ENCODE measurements around the gene KLHL29.
"Not testable (repeated sequence)": the region's sequence is repeated elsewhere in the genome, so short reads cannot be mapped to it uniquely, and the experiment has no call there.

The KLHL29 gene

DNA sequence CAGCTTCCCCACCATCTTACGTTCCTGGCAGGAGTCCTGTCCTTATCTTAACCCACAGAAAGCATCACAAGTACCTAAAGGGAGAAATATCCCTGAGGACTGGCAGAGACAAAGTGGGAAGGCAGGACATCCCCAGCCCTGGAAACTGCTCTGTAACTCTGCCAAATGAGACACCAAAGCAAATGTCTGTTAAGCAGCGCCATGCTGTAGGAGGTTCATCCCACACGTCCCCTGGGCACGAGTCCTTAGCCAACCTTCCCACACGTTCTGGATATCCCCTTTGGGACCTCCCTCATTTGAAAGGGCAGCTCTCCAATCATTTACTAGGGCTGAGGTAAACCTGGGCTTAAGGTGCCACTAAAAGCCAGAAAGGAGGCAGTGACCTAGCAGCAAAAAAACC, 334.7 kb downstream of the KLHL29 start:
- TF ChIP-seq, protein P1, sequence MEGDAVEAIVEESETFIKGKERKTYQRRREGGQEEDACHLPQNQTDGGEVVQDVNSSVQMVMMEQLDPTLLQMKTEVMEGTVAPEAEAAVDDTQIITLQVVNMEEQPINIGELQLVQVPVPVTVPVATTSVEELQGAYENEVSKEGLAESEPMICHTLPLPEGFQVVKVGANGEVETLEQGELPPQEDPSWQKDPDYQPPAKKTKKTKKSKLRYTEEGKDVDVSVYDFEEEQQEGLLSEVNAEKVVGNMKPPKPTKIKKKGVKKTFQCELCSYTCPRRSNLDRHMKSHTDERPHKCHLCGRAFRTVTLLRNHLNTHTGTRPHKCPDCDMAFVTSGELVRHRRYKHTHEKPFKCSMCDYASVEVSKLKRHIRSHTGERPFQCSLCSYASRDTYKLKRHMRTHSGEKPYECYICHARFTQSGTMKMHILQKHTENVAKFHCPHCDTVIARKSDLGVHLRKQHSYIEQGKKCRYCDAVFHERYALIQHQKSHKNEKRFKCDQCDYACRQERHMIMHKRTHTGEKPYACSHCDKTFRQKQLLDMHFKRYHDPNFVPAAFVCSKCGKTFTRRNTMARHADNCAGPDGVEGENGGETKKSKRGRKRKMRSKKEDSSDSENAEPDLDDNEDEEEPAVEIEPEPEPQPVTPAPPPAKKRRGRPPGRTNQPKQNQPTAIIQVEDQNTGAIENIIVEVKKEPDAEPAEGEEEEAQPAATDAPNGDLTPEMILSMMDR (IDR thresholded peaks at IDR 0.05; ENCODE audit: low read depth, low read length), result no peak
- Histone ChIP-seq H3K9me3 (no peaks in the 10 kb centered on the region), H3K27me3 (no peaks in the 10 kb centered on the region), H3K4me1 (peaks cover 5% of the 10 kb centered on the region), H3K36me3 (no peaks in the 10 kb centered on the region), H3K4me3 (ENCODE audit: low read depth, low read length) (no peak overlapping the region)
- DNase-seq, result no peak

DNA sequence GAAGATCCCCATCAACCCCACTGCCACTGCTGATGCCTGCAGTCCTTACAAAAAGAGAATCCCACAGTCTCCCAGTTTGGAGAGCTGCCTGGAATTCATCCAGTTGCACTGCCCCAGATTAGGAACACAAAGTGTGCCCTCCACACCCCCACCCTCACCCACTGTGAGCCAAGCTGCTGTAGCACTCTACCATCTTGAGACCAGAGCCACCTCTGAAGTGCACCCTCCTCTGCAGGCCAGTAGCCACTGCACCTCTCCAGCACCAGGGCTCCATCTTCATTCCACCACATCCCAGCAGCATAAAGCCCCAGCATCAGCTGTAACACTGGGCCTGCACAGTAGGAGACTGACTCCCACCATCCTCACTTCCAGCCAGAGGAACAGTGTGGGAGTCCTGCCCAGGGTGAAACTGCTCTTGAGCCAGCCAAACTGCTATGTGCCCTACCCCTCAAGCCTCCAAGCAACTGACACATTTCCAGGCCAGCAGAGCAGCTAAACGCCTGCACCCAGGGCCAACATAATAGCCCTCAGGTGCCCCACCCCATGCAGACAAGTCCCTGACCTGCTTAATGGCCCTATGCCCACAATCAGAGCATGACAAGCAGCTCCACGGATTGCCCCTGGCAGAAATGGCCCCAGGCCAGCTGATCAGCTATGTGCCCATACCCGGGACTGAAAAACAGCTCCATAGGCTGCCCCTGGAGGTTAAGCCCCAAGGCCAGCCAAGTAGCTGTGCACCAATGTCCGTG, 335.9 kb downstream of the KLHL29 start:
- Histone ChIP-seq H3K4me1 (peaks cover 5% of the 10 kb centered on the region), H3K9me3 (no peaks in the 10 kb centered on the region), H3K36me3 (no peaks in the 10 kb centered on the region), H3K4me3 (ENCODE audit: low read depth, low read length) (no peak overlapping the region), H3K27me3 (no peaks in the 10 kb centered on the region)
- TF ChIP-seq, protein P1 (IDR thresholded peaks at IDR 0.05; ENCODE audit: low read depth, low read length), result no peak
- DNase-seq, result no peak

DNA sequence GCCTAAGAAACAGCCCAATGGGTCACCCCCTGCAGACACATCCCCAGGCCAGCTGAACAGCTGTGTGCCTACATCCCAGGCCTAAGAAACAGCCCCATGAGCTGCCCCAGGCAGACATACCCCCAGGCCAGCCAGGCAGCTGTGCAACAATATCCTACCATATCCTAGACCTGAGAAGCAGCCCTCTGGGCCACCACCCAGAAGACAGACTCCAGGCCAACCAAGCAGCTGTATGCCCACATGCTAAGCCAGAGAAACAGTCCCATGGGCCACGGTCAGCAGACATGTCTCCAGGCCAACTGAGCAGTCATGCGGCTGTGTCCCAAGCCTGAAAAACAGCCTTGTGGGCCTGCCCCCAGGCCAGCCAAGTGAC, 336.5 kb downstream of the KLHL29 start:
- TF ChIP-seq, protein P1 (IDR thresholded peaks at IDR 0.05; ENCODE audit: low read depth, low read length), result no peak
- H3K27me3 ChIP-seq, result no peaks in the 10 kb centered on the region
- no peaks in the 10 kb centered on the region for H3K9me3 ChIP-seq
- no peak overlapping the region for H3K4me3 ChIP-seq (ENCODE audit: low read depth, low read length)
- no peaks in the 10 kb centered on the region for H3K36me3 ChIP-seq
- no peak for DNase-seq
- H3K4me1 ChIP-seq, result peaks cover 5% of the 10 kb centered on the region

DNA sequence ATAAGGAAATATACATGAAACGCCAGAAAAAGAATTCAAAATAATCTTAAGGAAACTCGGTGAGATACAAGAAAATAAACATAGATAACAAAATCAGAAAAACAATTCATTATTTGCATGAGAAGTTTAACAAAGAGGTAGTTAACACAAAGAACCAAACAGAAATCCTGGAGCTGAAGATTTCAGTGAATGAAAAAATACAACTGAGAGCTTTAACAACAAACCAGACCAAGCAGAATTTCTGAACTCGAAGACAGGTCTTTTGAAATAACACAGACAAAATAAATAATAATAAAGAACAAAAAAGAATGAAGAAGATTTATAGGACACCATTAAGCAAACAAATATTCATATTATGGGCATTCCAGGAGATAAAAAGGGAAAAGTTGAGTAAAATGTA, 337.3 kb downstream of the KLHL29 start:
- Histone ChIP-seq H3K4me1 (peaks cover 5% of the 10 kb centered on the region), H3K27me3 (no peaks in the 10 kb centered on the region), H3K4me3 (ENCODE audit: low read depth, low read length) (no peak overlapping the region), H3K36me3 (no peaks in the 10 kb centered on the region), H3K9me3 (no peaks in the 10 kb centered on the region)
- no peak for DNase-seq
- TF ChIP-seq, protein P1 (IDR thresholded peaks at IDR 0.05; ENCODE audit: low read depth, low read length), result no peak

DNA sequence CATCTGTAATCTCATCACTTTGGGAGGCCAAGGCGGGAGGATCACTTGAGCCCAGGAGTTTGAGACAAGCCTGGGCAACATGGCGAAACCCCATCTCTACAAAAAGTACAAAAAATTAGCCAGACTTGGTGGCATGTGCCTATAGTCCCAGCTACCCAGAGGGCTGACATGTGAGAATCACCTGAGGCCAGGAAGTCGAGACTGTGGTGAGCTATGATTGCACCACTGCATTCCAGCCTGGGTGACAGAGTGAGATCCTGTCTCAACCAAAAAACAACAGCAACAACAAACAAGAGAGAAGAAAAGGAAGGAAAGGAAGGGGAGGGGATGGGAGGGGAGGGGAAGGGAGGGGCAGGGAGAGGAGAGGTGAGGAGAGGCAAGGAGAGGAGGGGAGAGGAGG, 338.1 kb downstream of the KLHL29 start:
- DNase-seq; H3K36me3 ChIP-seq; H3K4me1 ChIP-seq; H3K9me3 ChIP-seq; H3K4me3 ChIP-seq (ENCODE audit: low read depth, low read length); H3K27me3 ChIP-seq: not testable (repeated sequence)

DNA sequence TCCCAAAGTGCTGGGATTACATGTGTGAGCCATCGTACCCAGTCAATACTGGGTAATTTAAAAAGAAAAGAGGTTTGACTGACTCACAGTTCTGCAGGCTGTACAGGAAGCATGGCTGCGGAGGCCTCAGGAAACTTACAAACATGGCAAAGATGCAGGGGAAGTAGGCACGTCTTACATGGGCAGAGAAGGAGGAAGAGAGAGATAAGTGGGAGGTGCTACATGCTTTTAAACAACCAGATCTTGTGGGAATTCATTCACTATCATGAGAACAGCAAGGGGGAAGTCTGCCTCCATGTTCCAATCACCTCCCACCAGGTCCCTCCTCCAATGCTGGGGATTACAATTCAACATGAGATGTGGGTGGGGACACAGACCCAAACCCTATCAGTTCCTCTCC, 349.4 kb downstream of the KLHL29 start:
- Histone ChIP-seq H3K36me3 (no peaks in the 10 kb centered on the region; the same call in none of the 2 replicates), H3K4me3 (ENCODE audit: low read depth, low read length) (no peak overlapping the region), H3K4me1 (no peaks in the 10 kb centered on the region), H3K9me3 (no peaks in the 10 kb centered on the region; the same call in 1 of the 2 replicates), H3K27me3 (no peaks in the 10 kb centered on the region)
- no peak for DNase-seq
- TF ChIP-seq, protein P1 (IDR thresholded peaks at IDR 0.05; ENCODE audit: low read depth, low read length), result no peak

DNA sequence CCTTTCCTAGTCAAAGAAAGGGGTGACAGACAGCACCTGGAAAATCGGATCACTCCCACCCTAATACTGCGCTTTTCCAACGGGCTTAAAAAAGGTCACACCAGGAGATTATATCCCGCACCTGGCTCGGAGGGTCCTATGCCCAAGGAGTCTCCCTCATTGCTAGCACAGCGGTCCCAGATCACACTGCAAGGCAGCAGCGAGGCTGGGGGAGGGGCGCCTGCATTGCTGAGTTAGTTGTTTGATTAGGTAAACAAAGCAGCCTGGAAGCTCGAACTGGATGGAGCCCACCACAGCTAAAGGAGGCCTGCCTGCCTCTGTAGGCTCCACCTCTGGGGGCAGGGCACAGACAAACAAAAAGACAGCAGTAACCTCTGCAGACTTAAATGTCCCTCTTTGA, 351.8 kb downstream of the KLHL29 start:
- H3K27me3 ChIP-seq; H3K9me3 ChIP-seq; H3K36me3 ChIP-seq; H3K4me3 ChIP-seq (ENCODE audit: low read depth, low read length); DNase-seq; H3K4me1 ChIP-seq: not testable (repeated sequence)
